ENCODE results near the gene CENPL.

Gene CENPL

DNA sequence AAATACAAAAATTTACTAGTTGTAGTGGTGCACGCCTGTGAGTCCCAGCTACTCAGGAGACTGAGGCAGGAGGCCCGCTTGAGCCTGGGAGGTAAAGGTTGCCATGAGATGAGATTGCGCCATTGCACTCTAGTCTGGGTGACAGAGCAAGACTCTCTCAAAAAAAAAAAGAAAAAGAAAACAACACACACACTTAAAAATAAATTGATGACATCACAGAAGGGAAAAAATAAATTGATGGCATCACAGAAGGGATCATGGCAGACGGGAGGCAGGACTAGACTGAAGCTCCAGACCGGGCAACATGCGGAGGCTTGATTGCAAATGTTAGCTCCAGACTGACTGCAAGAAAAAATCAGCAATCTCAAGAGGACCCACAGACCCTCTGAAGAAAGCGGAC, 66.6 kb downstream of the CENPL start:
- no peak for DNase-seq (ENCODE audit: low read depth)

- DNase-seq (ENCODE audit: low read depth): no peak
Measured at GRCh38 chr1:173757666-173758065, 67.0 kb downstream of the CENPL start.

GRCh38 chr1:173753830-173754229, 70.9 kb downstream of the CENPL start:
- no peak for DNase-seq (ENCODE audit: low read depth)
